NOMO-1 treated with DMSO at 0.1 percent for 48 hours (cell line): ENCODE measurements around the gene HSD17B2.

ENCODE experiments used
- DNase-seq: peaks from one replicate; lab custom pipeline; 2025; ENCODE audit not compliant: unreplicated experiment; lab: John Stamatoyannopoulos, UW

HSD17B2 gene

GRCh38 chr16:82047374-82047773 lies 12.3 kb downstream of the HSD17B2 start:
- no peak for DNase-seq

GRCh38 chr16:82047787-82048186 lies 12.7 kb downstream of the HSD17B2 start:
- DNase-seq = no peak

GRCh38 chr16:82049484-82049883 lies 14.4 kb downstream of the HSD17B2 start:
- no peak for DNase-seq

GRCh38 chr16:82050506-82050905 lies 15.5 kb downstream of the HSD17B2 start:
- DNase-seq = no peak

DNA sequence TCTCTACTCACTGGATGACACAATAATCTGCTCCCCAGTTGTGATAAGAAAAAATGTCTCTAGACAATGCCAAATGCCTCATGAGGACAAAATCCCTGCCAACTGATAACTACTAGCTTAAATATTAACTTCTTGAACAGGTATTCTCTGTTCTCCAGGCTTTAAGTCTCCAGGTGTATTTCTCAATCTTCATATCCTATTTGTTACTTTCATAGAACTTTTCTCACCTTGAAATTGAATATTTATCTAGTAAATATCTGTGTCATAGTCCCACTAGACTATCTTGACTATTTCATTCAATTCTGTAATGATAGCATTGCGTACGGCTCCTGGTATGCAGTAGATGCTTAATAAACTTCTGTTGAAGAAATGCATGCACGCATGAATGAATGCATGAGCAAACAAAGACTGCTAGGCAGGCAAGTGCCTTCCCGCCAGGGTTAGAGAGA lies 15.9 kb downstream of the HSD17B2 start:
- no peak for DNase-seq

DNA sequence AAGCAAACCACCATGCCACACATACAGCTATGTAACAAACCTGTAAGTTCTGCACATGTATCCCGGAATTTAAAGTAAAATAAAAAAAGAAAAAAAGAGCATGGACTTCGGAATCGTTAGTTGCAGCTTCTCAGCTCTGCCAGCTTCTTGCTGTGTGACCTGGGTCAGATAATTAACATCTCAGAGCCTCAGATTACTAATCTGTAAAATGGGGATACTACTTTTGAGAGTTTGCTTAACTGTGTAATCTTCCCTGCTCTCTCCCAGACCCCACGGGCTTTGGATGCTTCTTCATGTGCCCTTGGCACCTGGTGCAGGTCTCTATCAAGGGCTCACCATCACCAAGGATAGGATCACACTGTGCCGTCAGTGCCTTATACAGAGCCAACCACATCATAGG lies 16.6 kb downstream of the HSD17B2 start:
- DNase-seq = no peak

GRCh38 chr16:82055117-82055516 lies 20.1 kb downstream of the HSD17B2 start:
- DNase-seq = no peak

GRCh38 chr16:82055728-82056549 lies 20.9 kb downstream of the HSD17B2 start:
- no peak for DNase-seq

GRCh38 chr16:82056550-82056896 lies 21.5 kb downstream of the HSD17B2 start:
- no peak for DNase-seq

- no peak for DNase-seq
These were observed 24.3 kb downstream of the HSD17B2 start for GRCh38 chr16:82059161-82059982.

GRCh38 chr16:82059983-82060421 lies 24.9 kb downstream of the HSD17B2 start:
- DNase-seq = no peak

- DNase-seq = no peak
These were observed 26.9 kb downstream of the HSD17B2 start for GRCh38 chr16:82061861-82062525.

DNA sequence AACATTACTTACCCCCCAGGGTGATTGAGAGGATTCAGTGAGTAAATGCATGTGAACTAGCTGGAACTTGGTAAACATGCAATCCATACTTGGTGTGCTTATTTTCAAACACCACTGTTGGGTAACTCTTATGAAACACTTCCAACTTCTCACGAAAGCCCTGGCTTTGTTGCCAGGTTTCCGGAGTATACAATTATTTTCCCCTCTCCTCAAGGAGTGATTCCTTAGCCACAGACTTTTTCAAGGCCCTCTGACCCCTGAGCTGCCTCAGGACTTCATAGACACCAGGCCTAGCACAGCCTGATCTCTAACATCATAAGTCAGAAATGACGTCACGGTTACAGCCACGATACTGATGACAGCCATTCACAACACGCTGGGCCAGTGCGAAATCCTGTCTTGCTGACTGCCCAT lies 27.6 kb downstream of the HSD17B2 start:
- DNase-seq = no peak

DNA sequence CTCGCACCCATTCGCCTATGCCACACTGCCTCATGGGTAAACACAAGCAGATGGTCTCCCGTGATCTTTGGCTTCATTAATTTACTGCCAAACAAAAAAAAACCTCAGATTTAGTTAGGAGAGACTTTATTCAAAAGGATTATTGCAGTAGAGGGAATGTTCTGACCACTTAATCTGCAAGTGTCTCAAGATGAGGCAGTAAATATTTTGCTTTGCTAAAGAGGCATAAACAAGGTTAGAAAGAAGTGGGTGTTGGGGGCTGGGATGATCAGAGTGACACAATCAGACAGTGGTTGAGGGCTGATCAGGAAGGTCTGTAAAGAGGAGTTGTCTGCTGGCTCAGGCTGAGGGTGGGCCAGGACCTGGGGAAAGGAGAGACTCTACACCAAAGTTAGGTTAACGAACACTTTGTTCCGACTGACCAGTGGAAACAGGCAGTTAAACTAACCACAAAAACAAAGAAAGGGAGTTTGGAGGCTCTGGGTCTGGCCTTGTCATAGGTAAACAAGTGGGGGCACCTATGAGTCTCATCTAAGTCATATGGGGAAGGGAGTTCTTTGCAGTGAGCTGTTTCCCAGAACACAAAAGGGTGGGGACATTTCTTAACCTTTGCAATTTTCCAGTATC lies 28.5 kb downstream of the HSD17B2 start:
- no peak for DNase-seq

- no peak for DNase-seq
These were observed 32.2 kb downstream of the HSD17B2 start for GRCh38 chr16:82067042-82067803.

DNA sequence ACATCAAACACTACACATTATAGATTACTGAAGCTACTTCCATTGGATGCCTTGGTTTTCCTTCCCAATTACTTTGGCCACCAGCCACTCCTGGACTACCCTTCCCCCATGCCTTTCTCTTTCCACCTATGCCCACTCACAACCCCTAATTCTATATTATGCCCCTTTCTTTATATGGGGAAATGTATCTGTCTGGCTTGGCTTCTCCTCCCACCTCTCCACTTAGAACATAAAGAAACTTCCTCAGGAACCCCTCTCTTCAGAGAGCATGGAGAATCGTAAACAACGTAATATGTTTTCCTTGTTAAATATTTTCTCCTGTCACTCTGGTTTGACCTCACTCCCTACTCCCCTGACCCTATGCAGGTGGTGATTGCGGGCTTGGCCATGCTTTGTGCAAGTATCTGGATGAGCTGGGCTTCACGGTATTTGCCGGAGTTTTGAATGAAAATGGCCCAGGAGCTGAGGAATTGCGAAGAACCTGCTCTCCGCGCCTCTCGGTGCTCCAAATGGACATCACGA lies 32.8 kb downstream of the HSD17B2 start:
- DNase-seq = no peak

GRCh38 chr16:82070656-82071369 lies 35.8 kb downstream of the HSD17B2 start:
- DNase-seq = no peak

DNA sequence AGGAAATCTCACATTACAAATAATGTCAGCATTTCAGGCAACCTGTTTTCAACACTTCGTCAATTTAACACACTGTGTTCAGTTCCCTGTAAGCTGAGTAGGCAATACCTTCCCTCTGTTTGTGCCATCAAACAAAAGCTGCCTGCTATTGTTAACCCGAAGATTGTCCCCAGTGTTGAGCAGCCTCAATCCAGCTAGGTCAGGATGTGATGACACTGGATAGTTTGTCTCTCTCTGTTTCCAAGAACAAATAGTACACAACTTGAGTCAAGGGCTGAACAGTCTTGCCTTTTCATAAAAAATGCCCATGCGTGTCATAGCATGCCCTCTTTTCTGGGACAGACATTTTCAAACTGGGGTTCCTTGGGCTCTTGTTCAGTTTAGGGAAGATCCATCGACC lies 36.4 kb downstream of the HSD17B2 start:
- DNase-seq = no peak

DNA sequence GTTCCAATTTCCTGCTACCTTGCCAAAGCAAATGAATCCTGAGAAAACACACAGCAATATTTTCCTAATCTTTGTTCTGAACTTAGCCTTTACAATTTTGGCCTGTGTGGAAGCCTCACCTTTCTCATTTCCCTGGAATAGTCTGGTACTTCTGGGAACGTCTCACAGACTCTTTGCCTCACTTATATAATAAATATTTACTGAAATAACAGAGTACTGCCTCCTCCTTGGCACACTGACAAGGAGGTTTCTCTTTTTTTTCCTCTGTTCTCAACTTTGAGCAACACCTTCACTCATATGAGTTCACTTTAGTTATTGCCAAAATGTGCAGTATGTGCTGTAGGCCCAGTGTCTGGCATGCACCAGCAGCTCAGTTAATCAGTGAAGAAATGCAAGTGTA lies 37.3 kb downstream of the HSD17B2 start:
- DNase-seq = no peak
